ENCODE results near the gene MGAT4A.
"Not testable (repeated sequence)": the region's sequence is repeated elsewhere in the genome, so short reads cannot be mapped to it uniquely, and the experiment has no call there.

The MGAT4A gene

GRCh38 chr2:98759338-98759737 lies 28.4 kb upstream of the MGAT4A start:
- DNase-seq: no peak

- DNase-seq: peak; percentile 66
These were observed 27.0 kb upstream of the MGAT4A start for GRCh38 chr2:98757904-98758421.

- DNase-seq: no peak
These were observed 22.9 kb upstream of the MGAT4A start for GRCh38 chr2:98753801-98754200.

GRCh38 chr2:98752711-98753110 lies 21.8 kb upstream of the MGAT4A start:
- DNase-seq: not testable (repeated sequence)

GRCh38 chr2:98751748-98752147 lies 20.8 kb upstream of the MGAT4A start:
- DNase-seq: no peak

GRCh38 chr2:98750593-98751282 lies 19.8 kb upstream of the MGAT4A start:
- no peak for DNase-seq

- no peak for DNase-seq
These were observed 18.1 kb upstream of the MGAT4A start for GRCh38 chr2:98749066-98749450.

GRCh38 chr2:98748292-98749065 lies 17.5 kb upstream of the MGAT4A start:
- no peak for DNase-seq

- no peak for DNase-seq
These were observed 17.0 kb upstream of the MGAT4A start for GRCh38 chr2:98747888-98748287.

- no peak for DNase-seq
These were observed 15.5 kb upstream of the MGAT4A start for GRCh38 chr2:98746426-98746825.

- no peak for DNase-seq
These were observed 13.7 kb upstream of the MGAT4A start for GRCh38 chr2:98744595-98744994.

- no peak for DNase-seq
These were observed 12.9 kb upstream of the MGAT4A start for GRCh38 chr2:98743835-98744234.

- DNase-seq: no peak
These were observed 8.1 kb upstream of the MGAT4A start for GRCh38 chr2:98739020-98739419.

GRCh38 chr2:98738304-98738703 lies 7.4 kb upstream of the MGAT4A start:
- no peak for DNase-seq

GRCh38 chr2:98737848-98738247 lies 6.9 kb upstream of the MGAT4A start:
- DNase-seq: no peak

GRCh38 chr2:98736464-98736889 lies 5.5 kb upstream of the MGAT4A start:
- peak; percentile 68 for DNase-seq

- DNase-seq: no peak
These were observed 3.9 kb upstream of the MGAT4A start for GRCh38 chr2:98734823-98735260.

GRCh38 chr2:98734162-98734561 lies 3.2 kb upstream of the MGAT4A start:
- peak; percentile 39 for DNase-seq

- no peak for DNase-seq
These were observed 1.6 kb upstream of the MGAT4A start for GRCh38 chr2:98732430-98733051.

- no peak for DNase-seq
These were observed 990 bp upstream of the MGAT4A start for GRCh38 chr2:98731894-98732349.

- DNase-seq: peak; percentile 64
These were observed 258 bp downstream of the MGAT4A start for GRCh38 chr2:98730707-98731040.

GRCh38 chr2:98730053-98730706 lies 752 bp downstream of the MGAT4A start:
- DNase-seq: peak; percentile 57

GRCh38 chr2:98729652-98730051 lies 1.3 kb downstream of the MGAT4A start:
- no peak for DNase-seq
